Muscle layer of duodenum (tissue), 2 donors: ENCODE results near the gene ITGAV.

Source experiments
- H3K27ac ChIP-seq: one replicate; pipeline ENCODE4 v1.7.0; 2013; ENCODE audit warnings: mild to moderate bottlenecking, low read length
- H3K27me3 ChIP-seq: one replicate; pipeline ENCODE4 v1.7.0; 2013; ENCODE audit warnings: low read depth, mild to moderate bottlenecking, control low read depth, low read length
- H3K36me3 ChIP-seq, 2 donors: one replicate each; pipeline ENCODE4 v1.7.0; 2013; ENCODE audit warnings: low read length in 2 of 2, control low read depth in 1 of 2, mild to moderate bottlenecking in 1 of 2; ENCODE audit not compliant: insufficient read depth in 2 of 2, control insufficient read depth in 1 of 2
- H3K4me1 ChIP-seq, 2 donors: one replicate each; pipeline ENCODE4 v1.7.0; 2013; ENCODE audit warnings: low read length in 2 of 2, mild to moderate bottlenecking in 2 of 2, control low read depth in 1 of 2, moderate library complexity in 1 of 2; ENCODE audit not compliant: insufficient read depth in 2 of 2, control insufficient read depth in 1 of 2
- H3K4me3 ChIP-seq, 2 donors: one replicate each; pipeline ENCODE4 v1.7.0; 2013; ENCODE audit warnings: low read length in 2 of 2, low read depth in 1 of 2, mild to moderate bottlenecking in 1 of 2
- H3K9me3 ChIP-seq, 2 donors: one replicate each; pipeline ENCODE4 v1.7.0; 2013; ENCODE audit warnings: low read length in 2 of 2, control low read depth in 1 of 2, mild to moderate bottlenecking in 1 of 2; ENCODE audit not compliant: control insufficient read depth in 1 of 2
- donor health status: healthy.

The ITGAV gene

GRCh38 chr2:186721956-186722355 lies 132.1 kb downstream of the ITGAV start:
- Histone ChIP-seq H3K27me3 (no peaks in the 10 kb centered on the region), H3K27ac (no peak overlapping the region), H3K9me3 (no peaks in the 10 kb centered on the region), H3K36me3 (no peaks in the 10 kb centered on the region), H3K4me3 (no peak overlapping the region), H3K4me1 (peaks cover 0 to under 1% of the 10 kb centered on the region in 2 donors)

GRCh38 chr2:186724736-186725135 lies 134.9 kb downstream of the ITGAV start:
- Histone ChIP-seq H3K27me3 (no peaks in the 10 kb centered on the region), H3K9me3 (no peaks in the 10 kb centered on the region), H3K4me1 (no peaks in the 10 kb centered on the region), H3K36me3 (no peaks in the 10 kb centered on the region), H3K27ac (no peak overlapping the region), H3K4me3 (no peak overlapping the region)

DNA sequence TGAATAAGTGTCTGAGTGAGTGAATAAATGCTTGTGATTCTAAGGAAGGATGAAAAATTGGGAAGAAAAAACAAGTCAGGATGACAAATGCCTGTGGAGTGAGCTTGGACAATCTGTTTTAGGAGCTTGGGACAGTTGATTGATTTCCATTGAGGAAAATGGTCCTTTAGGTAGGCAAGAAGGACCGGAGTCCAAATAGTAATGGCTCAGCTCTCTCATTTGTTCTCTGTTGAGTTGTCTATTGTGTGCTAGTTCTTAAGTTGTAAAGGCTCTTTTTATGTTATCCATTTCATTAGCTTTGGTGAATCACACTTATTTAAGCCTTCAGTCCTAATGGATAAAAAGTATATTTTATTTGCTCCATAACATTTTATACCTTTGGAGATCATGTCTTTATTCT lies 135.9 kb downstream of the ITGAV start:
- H3K36me3 ChIP-seq = no peaks in the 10 kb centered on the region

DNA sequence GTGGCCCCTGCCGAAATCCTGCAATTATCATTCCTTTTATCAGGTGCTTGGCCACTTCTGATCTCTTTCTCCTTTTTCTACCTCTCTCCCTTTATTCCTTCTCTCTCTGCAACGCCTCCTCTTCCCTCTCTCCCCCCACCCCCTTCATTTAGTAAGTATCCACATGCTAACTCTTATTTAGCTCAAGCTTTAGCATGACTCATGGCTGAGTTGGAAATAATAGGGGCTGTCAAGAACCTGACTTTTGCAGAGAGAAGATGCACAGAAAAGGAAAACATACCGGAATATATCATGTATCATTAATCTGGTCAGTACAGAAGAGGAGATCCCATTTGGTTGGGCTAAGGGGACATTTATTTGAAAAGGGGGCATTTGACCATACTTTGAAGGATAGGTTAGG lies 137.1 kb downstream of the ITGAV start:
- Histone ChIP-seq H3K4me3 (no peak overlapping the region), H3K9me3 (no peaks in the 10 kb centered on the region), H3K4me1 (no peaks in the 10 kb centered on the region), H3K27ac (no peak overlapping the region), H3K36me3 (no peaks in the 10 kb centered on the region), H3K27me3 (no peaks in the 10 kb centered on the region)

More for the DNA sequence above, 135.9 kb downstream of the ITGAV start:
- Histone ChIP-seq H3K27me3 (no peaks in the 10 kb centered on the region), H3K9me3 (no peaks in the 10 kb centered on the region), H3K4me3 (no peak overlapping the region), H3K4me1 (no peaks in the 10 kb centered on the region), H3K27ac (no peak overlapping the region)

GRCh38 chr2:186728631-186729030 lies 138.8 kb downstream of the ITGAV start:
- no peak overlapping the region for H3K4me3 ChIP-seq

More at GRCh38 chr2:186728631-186729030, 138.8 kb downstream of the ITGAV start:
- H3K36me3 ChIP-seq = no peaks in the 10 kb centered on the region
- no peaks in the 10 kb centered on the region for H3K9me3 ChIP-seq
- no peaks in the 10 kb centered on the region for H3K4me1 ChIP-seq
- H3K27ac ChIP-seq = no peak overlapping the region
- H3K27me3 ChIP-seq = no peaks in the 10 kb centered on the region
